Measurements from ENCODE around the gene FNDC3B. TPM values are rescaled to one million over a fixed set of nuclear protein-coding genes. Genes with fewer than 3 reads are reported as not detected.
"Not testable (repeated sequence)": the region's sequence is repeated elsewhere in the genome, so short reads cannot be mapped to it uniquely, and the experiment has no call there.

FNDC3B gene
- total RNA-seq, 1 experiment from 2014 or later, result 149 TPM

GRCh38 chr3:172241405-172241804, 202.0 kb downstream of the FNDC3B start:
- no peak for TF ChIP-seq CTCF (IDR thresholded peaks at IDR 0.05; ENCODE audit: unreplicated experiment)
- Mint-ChIP-seq H3K4me1 (ENCODE audit: insufficient read depth, unreplicated experiment) (peaks cover 25% of the 10 kb centered on the region), H3K27ac (ENCODE audit: low read depth, unreplicated experiment) (no peak overlapping the region), H3K9me3 (ENCODE audit: unreplicated experiment) (peaks cover 11% of the 10 kb centered on the region), H3K27me3 (ENCODE audit: insufficient read depth, unreplicated experiment) (no peaks in the 10 kb centered on the region), H3K36me3 (ENCODE audit: insufficient read depth, unreplicated experiment) (peaks cover 30% of the 10 kb centered on the region), H3K4me3 (ENCODE audit: unreplicated experiment) (no peak overlapping the region)
- CTCF ChIA-PET, result no interaction called here
- intact Hi-C loops (cut with micrococcal nuclease), result no loop called here
- POLR2A ChIA-PET, result no interaction called here
- BruUV-seq (replicated peaks), result no TSS peak
- DNase-seq (ENCODE audit: unreplicated experiment), result no peak

GRCh38 chr3:172242471-172242870, 203.1 kb downstream of the FNDC3B start:
- peaks cover 27% of the 10 kb centered on the region for H3K4me1 Mint-ChIP-seq (ENCODE audit: insufficient read depth, unreplicated experiment)
- H3K4me3 Mint-ChIP-seq (ENCODE audit: unreplicated experiment); CTCF ChIA-PET; intact Hi-C loops (cut with micrococcal nuclease); H3K27ac Mint-ChIP-seq (ENCODE audit: low read depth, unreplicated experiment); POLR2A ChIA-PET; H3K27me3 Mint-ChIP-seq (ENCODE audit: insufficient read depth, unreplicated experiment); BruUV-seq (replicated peaks); DNase-seq (ENCODE audit: unreplicated experiment): not testable (repeated sequence)
- H3K9me3 Mint-ChIP-seq (ENCODE audit: unreplicated experiment), result peaks cover 11% of the 10 kb centered on the region
- peaks cover 30% of the 10 kb centered on the region for H3K36me3 Mint-ChIP-seq (ENCODE audit: insufficient read depth, unreplicated experiment)

GRCh38 chr3:172243376-172243775, 204.0 kb downstream of the FNDC3B start:
- POLR2A ChIA-PET; BruUV-seq (replicated peaks); DNase-seq (ENCODE audit: unreplicated experiment); intact Hi-C loops (cut with micrococcal nuclease); H3K4me3 Mint-ChIP-seq (ENCODE audit: unreplicated experiment); H3K27me3 Mint-ChIP-seq (ENCODE audit: insufficient read depth, unreplicated experiment); CTCF ChIA-PET; H3K27ac Mint-ChIP-seq (ENCODE audit: low read depth, unreplicated experiment): not testable (repeated sequence)
- Mint-ChIP-seq H3K4me1 (ENCODE audit: insufficient read depth, unreplicated experiment) (peaks cover 27% of the 10 kb centered on the region), H3K36me3 (ENCODE audit: insufficient read depth, unreplicated experiment) (peaks cover 25% of the 10 kb centered on the region), H3K9me3 (ENCODE audit: unreplicated experiment) (peaks cover 11% of the 10 kb centered on the region)

GRCh38 chr3:172244011-172244410, 204.6 kb downstream of the FNDC3B start:
- CTCF ChIA-PET, result no interaction called here
- intact Hi-C loops (cut with micrococcal nuclease), result loop anchor here (1.0 kb wide), 1 partner anchor 114 kb away; no protein-coding TSS in a partner anchor
- Mint-ChIP-seq H3K4me1 (ENCODE audit: insufficient read depth, unreplicated experiment) (peaks cover 28% of the 10 kb centered on the region), H3K27ac (ENCODE audit: low read depth, unreplicated experiment) (no peak overlapping the region), H3K9me3 (ENCODE audit: unreplicated experiment) (peaks cover 11% of the 10 kb centered on the region), H3K36me3 (ENCODE audit: insufficient read depth, unreplicated experiment) (peaks cover 21% of the 10 kb centered on the region), H3K4me3 (ENCODE audit: unreplicated experiment) (no peak overlapping the region), H3K27me3 (ENCODE audit: insufficient read depth, unreplicated experiment) (no peaks in the 10 kb centered on the region)
- peak; percentile 82 for DNase-seq (ENCODE audit: unreplicated experiment)
- no peak for TF ChIP-seq CTCF (IDR thresholded peaks at IDR 0.05; ENCODE audit: unreplicated experiment)
- POLR2A ChIA-PET, result interaction anchor here (0.7 kb wide), 1 partner anchor 110 kb away, joined by 3 read pairs; no protein-coding TSS in a partner anchor
- BruUV-seq (replicated peaks), result no TSS peak

- peaks cover 37% of the 10 kb centered on the region for H3K4me1 Mint-ChIP-seq (ENCODE audit: insufficient read depth, unreplicated experiment)
- H3K27ac Mint-ChIP-seq (ENCODE audit: low read depth, unreplicated experiment), result no peak overlapping the region
- peaks cover 11% of the 10 kb centered on the region for H3K9me3 Mint-ChIP-seq (ENCODE audit: unreplicated experiment)
- H3K27me3 Mint-ChIP-seq (ENCODE audit: insufficient read depth, unreplicated experiment), result no peaks in the 10 kb centered on the region
- peaks cover 24% of the 10 kb centered on the region for H3K36me3 Mint-ChIP-seq (ENCODE audit: insufficient read depth, unreplicated experiment)
- CTCF ChIA-PET, result interaction anchor here (0.6 to 1.2 kb wide), 3 partner anchors 8 to 49 kb away, joined by 3 to 4 read pairs (median 3); no protein-coding TSS in a partner anchor
- no TSS peak for BruUV-seq (replicated peaks)
- DNase-seq (ENCODE audit: unreplicated experiment), result no peak
- POLR2A ChIA-PET, result interaction anchor here (0.7 to 1.3 kb wide), 3 partner anchors 14 to 204 kb away, joined by 3 to 5 read pairs (median 4); no protein-coding TSS in a partner anchor
- intact Hi-C loops (cut with micrococcal nuclease), result no loop called here
- no peak overlapping the region for H3K4me3 Mint-ChIP-seq (ENCODE audit: unreplicated experiment)
- no peak for TF ChIP-seq CTCF (IDR thresholded peaks at IDR 0.05; ENCODE audit: unreplicated experiment)
These were observed 205.9 kb downstream of the FNDC3B start for GRCh38 chr3:172245241-172245640.
